ENCODE measurements around the gene LAMB2. TPM values are rescaled to one million over a fixed set of nuclear protein-coding genes. Genes with fewer than 3 reads are reported as not detected.
A peak's percentile ranks its signal among the peaks of the same experiment; 100 is the strongest.

Gene LAMB2
- total and polyA plus RNA-seq, 10 of the 15 experiments (the other 5 are each of a cell fraction or from before 2014, with no cell fraction given): 0.13 to 3.2 (median 0.64) TPM; not detected in 3

DNA sequence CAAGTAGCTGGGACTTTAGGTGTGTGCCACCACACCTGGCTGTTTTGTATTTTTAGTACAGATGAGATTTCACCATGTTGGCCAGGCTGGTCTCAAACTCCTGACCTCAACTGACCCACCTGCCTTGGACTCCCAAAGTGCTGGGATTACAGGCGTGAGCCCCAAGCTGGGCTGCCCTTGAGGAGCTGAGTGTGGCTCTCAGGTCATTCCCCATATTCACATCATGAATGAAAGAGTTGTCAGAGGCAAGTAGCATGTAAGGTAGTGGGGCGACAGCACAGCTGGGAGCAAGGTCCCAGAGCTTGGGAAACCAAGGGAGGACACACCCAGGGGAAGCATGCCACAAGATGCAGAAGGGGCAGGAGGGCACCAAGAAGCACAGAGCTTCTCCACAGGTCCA lies 28.3 kb upstream of the LAMB2 start:
- Histone ChIP-seq H3K36me3 (ENCODE audit: control insufficient read depth in 2 of 2, insufficient read depth in 2 of 2, low read length in 1 of 2) (peaks cover 6 to 9% of the 10 kb centered on the region in 2 experiments; a peak in 3 of 4 replicates), H4K20me1 (ENCODE audit: control insufficient read depth, insufficient read depth) (no peaks in the 10 kb centered on the region; the same call in 1 of the 2 replicates), H2AFZ (ENCODE audit: control insufficient read depth, low read depth, low read length) (no peak overlapping the region), H3K79me2 (ENCODE audit: control insufficient read depth, insufficient read depth, low read length) (peaks cover 20% of the 10 kb centered on the region), H3K4me1 (ENCODE audit: control insufficient read depth, insufficient read depth, low read length) (peaks cover 5% of the 10 kb centered on the region), H3K27me3 (replicated peaks in 1 of 2; ENCODE audit: control insufficient read depth in 2 of 2, insufficient read depth in 2 of 2, low read length in 1 of 2) (no peaks in the 10 kb centered on the region), H3K9me3 (replicated peaks; ENCODE audit: control insufficient read depth, insufficient read depth, low read length) (no peaks in the 10 kb centered on the region), H3K9ac (ENCODE audit: control insufficient read depth, insufficient read depth, low read length) (no peak overlapping the region), H3K4me3 (no peak overlapping the region), H3K27ac (ENCODE audit: control insufficient read depth, insufficient read depth) (no peak overlapping the region), H3K4me2 (ENCODE audit: control insufficient read depth, insufficient read depth) (no peak overlapping the region)
- RAD21 ChIA-PET (ENCODE audit: unreplicated experiment): no interaction called here
- ATAC-seq (no peak), DNase-seq (ENCODE audit: low read depth, low spot score) (no peak), FAIRE-seq (no peak)
- POLR2A ChIA-PET: no interaction called here
- WGBS (ENCODE audit: insufficient coverage, insufficient replicate concordance, low lambda C conversion rate, missing lambda C conversion rate): 100% methylated on average over 2 of the region's 2 CpGs
- CTCF ChIA-PET: interaction anchor here (1.0 to 1.1 kb wide), 2 partner anchors 10 to 173 kb away, joined by 3 read pairs; partner anchors contain the start of gene KLHDC8B
- TF ChIP-seq PML (IDR thresholded peaks at IDR 0.05; ENCODE audit: low read length) (0 out of 2 replicates have a peak, but pooled peaks have one; percentile 15), MEF2A (IDR thresholded peaks at IDR 0.05; ENCODE audit: insufficient read depth, low read depth, low read length) (no peak), SIN3A (IDR thresholded peaks at IDR 0.05; ENCODE audit: low read depth, low read length) (no peak)
- TF ChIP-seq, protein P1, sequence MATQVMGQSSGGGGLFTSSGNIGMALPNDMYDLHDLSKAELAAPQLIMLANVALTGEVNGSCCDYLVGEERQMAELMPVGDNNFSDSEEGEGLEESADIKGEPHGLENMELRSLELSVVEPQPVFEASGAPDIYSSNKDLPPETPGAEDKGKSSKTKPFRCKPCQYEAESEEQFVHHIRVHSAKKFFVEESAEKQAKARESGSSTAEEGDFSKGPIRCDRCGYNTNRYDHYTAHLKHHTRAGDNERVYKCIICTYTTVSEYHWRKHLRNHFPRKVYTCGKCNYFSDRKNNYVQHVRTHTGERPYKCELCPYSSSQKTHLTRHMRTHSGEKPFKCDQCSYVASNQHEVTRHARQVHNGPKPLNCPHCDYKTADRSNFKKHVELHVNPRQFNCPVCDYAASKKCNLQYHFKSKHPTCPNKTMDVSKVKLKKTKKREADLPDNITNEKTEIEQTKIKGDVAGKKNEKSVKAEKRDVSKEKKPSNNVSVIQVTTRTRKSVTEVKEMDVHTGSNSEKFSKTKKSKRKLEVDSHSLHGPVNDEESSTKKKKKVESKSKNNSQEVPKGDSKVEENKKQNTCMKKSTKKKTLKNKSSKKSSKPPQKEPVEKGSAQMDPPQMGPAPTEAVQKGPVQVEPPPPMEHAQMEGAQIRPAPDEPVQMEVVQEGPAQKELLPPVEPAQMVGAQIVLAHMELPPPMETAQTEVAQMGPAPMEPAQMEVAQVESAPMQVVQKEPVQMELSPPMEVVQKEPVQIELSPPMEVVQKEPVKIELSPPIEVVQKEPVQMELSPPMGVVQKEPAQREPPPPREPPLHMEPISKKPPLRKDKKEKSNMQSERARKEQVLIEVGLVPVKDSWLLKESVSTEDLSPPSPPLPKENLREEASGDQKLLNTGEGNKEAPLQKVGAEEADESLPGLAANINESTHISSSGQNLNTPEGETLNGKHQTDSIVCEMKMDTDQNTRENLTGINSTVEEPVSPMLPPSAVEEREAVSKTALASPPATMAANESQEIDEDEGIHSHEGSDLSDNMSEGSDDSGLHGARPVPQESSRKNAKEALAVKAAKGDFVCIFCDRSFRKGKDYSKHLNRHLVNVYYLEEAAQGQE (IDR thresholded peaks at IDR 0.05; ENCODE audit: low read depth, low read length): no peak
- in situ Hi-C loops (cut with MboI) (no loop called here), intact Hi-C loops (cut with micrococcal nuclease; ENCODE audit: unreplicated experiment) (no loop called here)
- SMC1A ChIA-PET (ENCODE audit: uncharacterized antibody, unreplicated experiment): no interaction called here
- BruUV-seq (replicated peaks): no TSS peak
